ENCODE data around the gene LTF. TPM values are rescaled to one million over a fixed set of nuclear protein-coding genes. Genes with fewer than 3 reads are reported as not detected.

LTF gene
- polyA plus RNA-seq, 1 donor from 2014 or later, result not detected

GRCh38 chr3:46505953-46506352 lies 41.2 kb upstream of the LTF start:
- Histone ChIP-seq H3K9me3 (ENCODE audit: low read length) (no peaks in the 10 kb centered on the region), H3K4me3 (ENCODE audit: low read length) (no peak overlapping the region), H3K27ac (ENCODE audit: low read length) (no peak overlapping the region), H3K4me2 (ENCODE audit: low read length) (no peak overlapping the region), H2AFZ (ENCODE audit: low read depth, low read length) (no peak overlapping the region), H3F3A (ENCODE audit: insufficient read depth, low read length, poor library complexity, severe bottlenecking) (no peaks in the 10 kb centered on the region), H3K9me2 (ENCODE audit: insufficient read depth, low read length) (no peaks in the 10 kb centered on the region), H3K79me2 (replicated peaks; ENCODE audit: insufficient read depth, low read length) (no peaks in the 10 kb centered on the region), H3K36me3 (ENCODE audit: insufficient read depth, low read length) (no peaks in the 10 kb centered on the region), H3K9ac (ENCODE audit: low read length) (no peak overlapping the region), H4K20me1 (ENCODE audit: insufficient read depth) (no peaks in the 10 kb centered on the region), H3K27me3 (ENCODE audit: insufficient read depth, low read depth, low read length) (no peaks in the 10 kb centered on the region)
- TF ChIP-seq EZH2 (IDR thresholded peaks at IDR 0.05; ENCODE audit: borderline replicate concordance, insufficient read depth, low read length, poor library complexity, severe bottlenecking) (no peak), TAF1 (IDR thresholded peaks at IDR 0.05; ENCODE audit: low read depth) (no peak), SMC3 (conservative IDR thresholded peaks at IDR 0.05; ENCODE audit: poor library complexity) (no peak), MXI1 (conservative IDR thresholded peaks at IDR 0.05; ENCODE audit: poor library complexity, severe bottlenecking) (no peak), RAD21 (conservative IDR thresholded peaks at IDR 0.05) (no peak), POLR2AphosphoS5 (IDR thresholded peaks at IDR 0.05) (no peak), EP300 (conservative IDR thresholded peaks at IDR 0.05; ENCODE audit: poor library complexity, severe bottlenecking) (no peak), CTCF (IDR thresholded peaks at IDR 0.05; ENCODE audit: poor library complexity, severe bottlenecking) (no peak), REST (IDR thresholded peaks at IDR 0.05; ENCODE audit: borderline replicate concordance) (no peak)

- H2AFZ ChIP-seq (ENCODE audit: low read depth, low read length), result no peak overlapping the region
- no peaks in the 10 kb centered on the region for H3K79me2 ChIP-seq (replicated peaks; ENCODE audit: insufficient read depth, low read length)
- H4K20me1 ChIP-seq (ENCODE audit: insufficient read depth), result no peaks in the 10 kb centered on the region
- TF ChIP-seq TAF1 (IDR thresholded peaks at IDR 0.05; ENCODE audit: low read depth), result no peak
- no peak for TF ChIP-seq RAD21 (conservative IDR thresholded peaks at IDR 0.05)
- TF ChIP-seq POLR2AphosphoS5 (IDR thresholded peaks at IDR 0.05), result no peak
- TF ChIP-seq EP300 (conservative IDR thresholded peaks at IDR 0.05; ENCODE audit: poor library complexity, severe bottlenecking), result no peak
- no peak for TF ChIP-seq SMC3 (conservative IDR thresholded peaks at IDR 0.05; ENCODE audit: poor library complexity)
- H3K9ac ChIP-seq (ENCODE audit: low read length), result no peak overlapping the region
- no peaks in the 10 kb centered on the region for H3K27me3 ChIP-seq (ENCODE audit: insufficient read depth, low read depth, low read length)
- H3K4me3 ChIP-seq (ENCODE audit: low read length), result no peak overlapping the region
- no peak overlapping the region for H3K27ac ChIP-seq (ENCODE audit: low read length)
- H3K9me3 ChIP-seq (ENCODE audit: low read length), result no peaks in the 10 kb centered on the region
- no peaks in the 10 kb centered on the region for H3K36me3 ChIP-seq (ENCODE audit: insufficient read depth, low read length)
- H3K4me2 ChIP-seq (ENCODE audit: low read length), result no peak overlapping the region
- H3F3A ChIP-seq (ENCODE audit: insufficient read depth, low read length, poor library complexity, severe bottlenecking), result no peaks in the 10 kb centered on the region
- H3K9me2 ChIP-seq (ENCODE audit: insufficient read depth, low read length), result no peaks in the 10 kb centered on the region
Measured at GRCh38 chr3:46504789-46505188, 40.1 kb upstream of the LTF start.
